Thyroid gland (tissue), 4 donors: ENCODE measurements around the gene BCR.
"Not testable (repeated sequence)": the region's sequence is repeated elsewhere in the genome, so short reads cannot be mapped to it uniquely, and the experiment has no call there.

ENCODE experiments used
- CTCF ChIP-seq, 6 experiments: fragments of 200-600 bp in 3 of 6; fragments of 450-650 bp in 3 of 6; sonication (generic) in 3 of 6; IDR thresholded peaks; one replicate each; pipeline ENCODE4 v1.5.1; 2016 to 2019; ENCODE audit warnings: antibody characterized with exemption in 6 of 6, mild to moderate bottlenecking in 2 of 6, inconsistent platforms in 1 of 6, moderate library complexity in 1 of 6
- POLR2A ChIP-seq, 2 donors: fragments of 450-650 bp; IDR thresholded peaks; one replicate each; pipeline ENCODE4 v1.6.1; 2017; ENCODE audit warnings: antibody characterized with exemption in 2 of 2, mild to moderate bottlenecking in 2 of 2, moderate library complexity in 1 of 2

GRCh38 chr22:23307511-23307910, 127.2 kb downstream of the BCR start:
- not testable (repeated sequence) for TF ChIP-seq POLR2A, CTCF (IDR thresholded peaks at IDR 0.05)
